Ishikawa (cell line): ENCODE results near the gene IVL.

ENCODE experiments used
- CEBPB ChIP-seq: IDR thresholded peaks from 2 replicates; pipeline ENCODE4 v1.6.1; 2012
- CREB1 ChIP-seq: IDR thresholded peaks from 2 replicates; pipeline ENCODE4 v1.6.1; 2012; ENCODE audit warnings: low read depth
- EGR1 ChIP-seq: IDR thresholded peaks from 2 replicates; pipeline ENCODE4 v1.6.1; 2012
- EP300 ChIP-seq: IDR thresholded peaks from 2 replicates; pipeline ENCODE4 v1.6.1; 2012; ENCODE audit warnings: borderline replicate concordance
- FOXM1 ChIP-seq: IDR thresholded peaks from 2 replicates; pipeline ENCODE4 v1.6.1; 2012; ENCODE audit warnings: low read depth, borderline replicate concordance
- REST ChIP-seq: IDR thresholded peaks from 2 replicates; pipeline ENCODE4 v1.6.1; 2012; ENCODE audit warnings: low read depth, mild to moderate bottlenecking
- TAF1 ChIP-seq: IDR thresholded peaks from 2 replicates; pipeline ENCODE4 v1.6.1; 2012; ENCODE audit warnings: low read depth, mild to moderate bottlenecking
- USF1 ChIP-seq: IDR thresholded peaks from 2 replicates; pipeline ENCODE4 v1.6.1; 2012
- TF ChIP-seq, protein P1 (sequence below): IDR thresholded peaks from 2 replicates; pipeline ENCODE4 v1.6.1; 2012

DNA sequence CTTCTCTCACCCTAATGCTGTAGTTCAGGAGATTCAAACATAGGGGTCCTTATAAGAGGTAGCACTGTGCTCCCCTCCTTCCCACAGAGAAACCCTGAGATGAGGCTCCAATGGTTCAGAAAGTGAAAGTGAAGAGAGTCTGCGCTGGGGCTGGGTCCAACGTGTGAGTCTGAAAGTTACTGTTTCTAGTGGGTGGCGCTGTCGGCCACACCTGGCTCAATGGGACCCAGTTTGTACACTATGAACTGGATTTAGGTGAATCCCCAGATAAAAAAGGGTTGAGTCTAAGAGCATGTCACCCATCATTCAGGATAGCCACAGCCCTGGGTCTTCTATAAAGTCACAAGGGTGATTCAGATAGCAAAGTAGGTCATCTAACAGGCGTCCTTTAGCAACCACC lies 27.4 kb upstream of the IVL start:
- TF ChIP-seq EGR1 (no peak), TAF1 (no peak), EP300 (no peak), CEBPB (no peak), FOXM1 (no peak), CREB1 (no peak), REST (no peak), USF1 (no peak)
- TF ChIP-seq, protein P1, sequence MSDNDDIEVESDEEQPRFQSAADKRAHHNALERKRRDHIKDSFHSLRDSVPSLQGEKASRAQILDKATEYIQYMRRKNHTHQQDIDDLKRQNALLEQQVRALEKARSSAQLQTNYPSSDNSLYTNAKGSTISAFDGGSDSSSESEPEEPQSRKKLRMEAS: no peak
